Motor neuron (in vitro differentiated cells): ENCODE data around the gene PRKN. TPM values are rescaled to one million over a fixed set of nuclear protein-coding genes. Genes with fewer than 3 reads are reported as not detected.

ENCODE experiments used
- ATAC-seq, 8 experiments: fragments of 200-7000 bp; cut with Tn5 transposase; replicated peaks in 6 of 8; 2 replicates each; pipeline ENCODE4 v1.8.0; 2021; ENCODE audit warnings: mild to moderate bottlenecking in 8 of 8, moderate library complexity in 8 of 8
- H3K27ac ChIP-seq, 2 donors: fragments of 250-450 bp; sonication (Bioruptor Pico); 2 replicates each; pipeline ENCODE4 v1.9.0; 2021; ENCODE audit warnings: antibody characterized with exemption in 2 of 2, mild to moderate bottlenecking in 2 of 2, moderate library complexity in 1 of 2
- H3K4me1 ChIP-seq, 2 donors: fragments of 250-450 bp; sonication (Bioruptor Pico); replicated peaks in 1 of 2; 2 replicates each; pipeline ENCODE4 v1.6.1; 2021; ENCODE audit warnings: antibody characterized with exemption in 2 of 2, mild to moderate bottlenecking in 2 of 2, moderate library complexity in 1 of 2
- H3K4me3 ChIP-seq, 5 donors: fragments of 250-450 bp; sonication (Bioruptor Pico); 2 replicates each; pipeline ENCODE4 v1.9.0; 2021; ENCODE audit warnings: antibody characterized with exemption in 5 of 5, mild to moderate bottlenecking in 5 of 5, moderate library complexity in 4 of 5
- WGBS, 10 experiments: fragments of 450-650 bp; shearing (Covaris generic); methylation state at CpG; one replicate each; pipeline ENCODE4 v1.0.0; 2022; 5-methylcytosine and 5-hydroxymethylcytosine counted together
- in situ Hi-C, 9 experiments: fragments of 400-800 bp; cut with MboI; loops; one replicate each; pipeline ENCODE4 v1.15.0; 2021; ENCODE audit warnings: low sequenced_read_pairs in 9 of 9, low pct_unique_long_range_greater_than_20kb in 2 of 9; ENCODE audit not compliant: unreplicated experiment in 9 of 9
- total RNA-seq, 8 experiments: library from RNA; unstranded; fragments of 300-600 nt; gene quantifications; 2 replicates each; pipeline versions ENCODE4 v1.2.3 to v1.2.4, GENCODE V29; 2022

Gene PRKN
- total RNA-seq, 8 experiments from 2014 or later, result 0.71 to 8.1 (median 2.9) TPM

DNA sequence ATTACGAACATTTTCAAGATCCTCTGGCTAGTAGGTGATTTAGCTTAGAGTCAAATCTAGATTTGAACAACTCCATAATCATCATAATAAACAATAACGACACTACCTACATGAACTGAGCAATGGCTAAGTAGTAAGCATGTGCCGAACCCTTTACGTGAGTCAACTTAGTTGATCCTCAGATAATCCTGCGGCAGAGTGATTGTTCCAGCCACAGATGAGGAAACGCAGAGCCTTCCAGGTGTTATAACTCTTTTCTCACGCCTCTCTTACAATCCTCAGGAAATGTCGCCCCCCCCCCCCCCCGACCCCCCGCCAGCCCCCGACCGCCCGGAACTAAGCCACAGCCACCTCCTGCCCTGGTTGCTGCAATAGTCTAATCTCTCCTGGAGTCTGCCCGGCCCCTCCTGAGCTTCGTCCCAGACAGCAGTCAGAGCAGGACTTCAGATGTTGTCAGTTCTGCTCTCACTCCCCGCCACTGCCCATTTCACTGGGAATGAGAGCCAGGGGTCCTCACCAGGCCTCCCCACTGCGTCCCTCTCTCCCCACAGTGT is 1312.2 kb downstream of the PRKN start:
- 90 to 100% (median 97%) methylated on average over 2 to 8 of the region's 17 CpGs; no CpG with 5 or more reads in 6 of the 10 experiments for WGBS, 10 experiments
- Histone ChIP-seq H3K4me3 (no peak overlapping the region), H3K27ac (no peak overlapping the region), H3K4me1 (peaks cover 18 to 20% of the 10 kb centered on the region in 2 donors)
- in situ Hi-C loops, result loop anchor here in 3 of 9 experiments (25.0 kb wide), 2 partner anchors 272 to 1997 kb away; partner anchors contain the start of gene QKI (in 1 of the 3)
- no peak for ATAC-seq

DNA sequence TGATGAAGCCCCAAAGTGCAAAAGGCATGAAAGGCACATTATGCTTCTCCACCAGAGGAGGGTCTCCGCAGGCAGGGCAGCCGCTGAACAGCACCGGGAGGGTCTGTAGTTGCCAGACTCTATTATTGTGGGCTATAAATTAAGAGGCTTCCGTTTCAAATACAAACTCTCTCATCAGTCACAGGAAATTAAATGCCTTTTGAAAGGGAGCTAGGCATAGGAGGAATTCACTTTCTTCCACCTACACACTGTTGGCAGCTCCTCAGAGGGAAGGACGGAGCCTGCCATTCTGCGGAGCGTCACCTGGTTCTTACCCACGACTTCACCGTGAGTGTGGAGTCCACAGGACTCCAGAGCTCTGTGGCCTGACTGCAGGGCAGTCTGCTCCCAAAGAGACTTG is 1312.9 kb downstream of the PRKN start:
- in situ Hi-C loops, result loop anchor here in 3 of 9 experiments (25.0 kb wide), 2 partner anchors 273 to 1998 kb away; partner anchors contain the start of gene QKI (in 1 of the 3)
- 16 to 90% (median 55%) methylated on average over 3 to 9 of the region's 9 CpGs; no CpG with 5 or more reads in 4 of the 10 experiments for WGBS, 10 experiments
- Histone ChIP-seq H3K4me3 (no peak overlapping the region), H3K27ac (no peak overlapping the region), H3K4me1 (peaks cover 20% of the 10 kb centered on the region in 2 donors)
- peak in 5 of 8 experiments; percentile 43 to 60 (median 53) for ATAC-seq

DNA sequence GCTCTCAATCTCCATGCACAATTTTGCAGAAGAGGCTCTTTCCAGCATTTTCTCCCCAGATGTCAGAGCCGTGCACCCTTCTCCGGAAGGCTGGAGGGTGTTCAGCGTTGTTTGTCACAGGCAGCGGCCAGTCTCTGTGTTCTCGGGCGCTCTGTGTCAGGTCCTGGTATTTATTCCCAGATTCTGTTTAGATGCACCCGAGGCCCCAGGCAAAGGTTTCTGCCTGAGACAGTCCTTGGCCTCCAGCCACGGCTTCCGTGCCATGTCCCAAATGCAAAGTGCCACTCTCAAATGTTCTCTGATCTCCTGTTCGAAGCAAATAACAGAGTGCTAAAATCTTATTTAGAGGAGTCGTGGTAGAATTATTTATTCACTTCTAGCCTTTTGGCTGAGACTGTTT is 1313.4 kb downstream of the PRKN start:
- in situ Hi-C loops, result loop anchor here in 3 of 9 experiments (25.0 kb wide), 2 partner anchors 273 to 1998 kb away; partner anchors contain the start of gene QKI (in 1 of the 3)
- peak in 1 of 8 experiments; percentile 17 for ATAC-seq
- H3K4me3 ChIP-seq, result no peak overlapping the region

DNA sequence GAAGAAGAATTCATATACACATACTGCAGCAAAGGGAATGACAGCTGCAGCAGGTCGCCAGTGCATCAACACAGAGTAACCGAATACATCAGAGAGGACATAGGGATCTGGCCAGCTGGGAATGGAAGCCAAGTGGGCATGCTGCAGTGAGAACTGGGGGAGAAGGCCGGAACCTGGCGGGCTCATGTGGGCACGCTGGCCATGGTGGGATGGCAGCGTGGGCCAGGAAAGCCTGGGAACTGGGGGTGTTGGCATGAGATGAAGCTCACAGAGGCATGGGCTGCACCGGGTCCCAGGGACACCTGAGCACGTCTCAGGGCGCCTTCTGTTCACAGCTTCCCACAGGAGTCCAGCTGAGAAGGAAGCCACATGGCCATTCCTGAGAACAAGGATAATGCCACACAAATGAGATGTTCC is 1314.2 kb downstream of the PRKN start:
- no peak overlapping the region for H3K27ac ChIP-seq
- peaks cover 16 to 22% of the 10 kb centered on the region in 2 donors for H3K4me1 ChIP-seq
- in situ Hi-C loops, result loop anchor here in 3 of 9 experiments (25.0 kb wide), 2 partner anchors 274 to 1999 kb away; partner anchors contain the start of gene QKI (in 1 of the 3)
- no peak for ATAC-seq
- H3K4me3 ChIP-seq, result no peak overlapping the region
- WGBS, 10 experiments, result 87 to 100% (median 98%) methylated on average over 3 to 7 of the region's 9 CpGs; no CpG with 5 or more reads in 6 of the 10 experiments

More for the DNA sequence above, 1313.4 kb downstream of the PRKN start:
- 10 to 94% (median 87%) methylated on average over 2 to 10 of the region's 11 CpGs; no CpG with 5 or more reads in 1 of the 10 experiments for WGBS, 10 experiments
- Histone ChIP-seq H3K27ac (no peak overlapping the region), H3K4me1 (peaks cover 20 to 25% of the 10 kb centered on the region in 2 donors)

DNA sequence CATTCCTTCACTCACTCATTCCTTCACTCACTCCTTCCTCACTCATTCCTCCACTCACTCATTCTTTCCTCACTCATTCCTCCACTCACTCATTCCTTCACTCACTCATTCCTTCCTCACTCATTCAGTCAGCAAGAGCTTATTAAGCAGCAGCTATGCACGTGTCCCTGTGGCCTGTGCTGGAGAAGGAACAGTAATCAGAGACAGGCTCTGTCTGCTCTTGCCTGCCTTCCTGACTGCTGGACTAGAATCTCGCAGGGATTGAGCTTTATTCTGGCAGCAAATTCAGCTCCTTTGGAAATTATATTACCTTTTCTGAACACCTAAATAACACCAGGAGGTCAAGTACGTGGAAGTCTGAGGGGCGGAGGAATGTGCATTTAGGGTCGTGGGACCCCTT is 1314.8 kb downstream of the PRKN start:
- Histone ChIP-seq H3K4me1 (peaks cover 18 to 24% of the 10 kb centered on the region in 2 donors), H3K4me3 (no peak overlapping the region), H3K27ac (no peak overlapping the region)
- WGBS, 10 experiments, result 27 to 98% (median 80%) methylated on average over 1 to 5 of the region's 5 CpGs
- in situ Hi-C loops, result loop anchor here in 3 of 9 experiments (25.0 kb wide), 2 partner anchors 275 to 2000 kb away; partner anchors contain the start of gene QKI (in 1 of the 3)
- ATAC-seq, result no peak

DNA sequence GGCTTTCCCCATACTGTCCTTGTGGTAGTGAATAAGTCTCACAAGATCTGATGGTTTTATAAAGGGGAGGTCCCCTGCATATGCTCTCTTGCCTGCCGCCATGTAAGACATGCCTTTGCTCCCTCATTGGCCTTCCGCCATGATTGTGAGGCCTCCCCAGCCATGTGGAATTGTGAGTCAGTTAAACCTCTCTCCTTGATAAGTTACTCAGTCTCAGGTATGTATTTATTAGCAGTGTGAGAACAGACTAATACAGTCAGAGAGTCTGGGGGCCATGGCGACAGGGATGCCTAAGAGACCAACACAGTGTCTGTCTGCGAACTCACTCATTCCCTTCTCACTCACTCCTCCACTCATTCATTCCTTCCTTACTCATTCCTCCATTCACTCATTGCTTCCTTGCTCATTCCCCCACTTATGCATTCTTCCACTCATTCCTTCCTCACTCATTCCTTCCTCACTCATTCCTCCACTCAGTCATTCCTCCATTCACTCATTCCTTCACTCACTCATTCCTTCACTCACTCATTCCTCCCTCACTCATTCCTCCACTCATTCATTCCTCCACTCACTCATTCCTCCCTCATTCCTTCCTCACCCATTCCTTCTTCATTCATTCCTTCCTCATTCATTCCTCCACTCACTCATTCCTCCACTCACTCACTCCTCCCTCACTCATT is 1316.2 kb downstream of the PRKN start:
- in situ Hi-C loops, result loop anchor here in 3 of 9 experiments (25.0 kb wide), 2 partner anchors 276 to 2001 kb away; partner anchors contain the start of gene QKI (in 1 of the 3)
- Histone ChIP-seq H3K27ac (no peak overlapping the region), H3K4me3 (no peak overlapping the region), H3K4me1 (peaks cover 24 to 37% of the 10 kb centered on the region in 2 donors)
- WGBS, 10 experiments, result 90 to 100% (median 96%) methylated on average over 1 to 4 of the region's 4 CpGs
- no peak for ATAC-seq

DNA sequence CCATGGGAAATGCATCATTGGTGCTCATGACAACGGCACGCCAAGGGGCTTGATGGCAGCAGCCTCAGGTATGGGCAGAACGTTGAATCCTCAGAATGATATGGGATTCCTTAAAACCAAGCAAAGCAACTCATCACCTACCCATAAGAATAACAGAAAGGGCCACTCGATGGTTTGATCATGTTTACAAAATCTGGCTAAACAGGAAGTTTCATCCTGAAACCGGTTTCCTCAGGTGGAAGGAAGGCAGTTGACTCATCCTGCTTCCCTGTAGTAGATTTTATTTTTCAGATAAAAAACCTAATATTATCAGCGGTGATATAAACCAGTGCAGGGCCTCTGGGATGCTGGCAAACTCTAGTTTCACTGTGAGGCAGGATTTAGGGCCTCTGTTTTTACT is 1316.8 kb downstream of the PRKN start:
- no peak overlapping the region for H3K4me3 ChIP-seq
- in situ Hi-C loops, result loop anchor here in 3 of 9 experiments (25.0 kb wide), 2 partner anchors 277 to 2002 kb away; partner anchors contain the start of gene QKI (in 1 of the 3)
- no peak overlapping the region for H3K27ac ChIP-seq
- 71 to 100% (median 93%) methylated on average over 1 to 5 of the region's 6 CpGs; no CpG with 5 or more reads in 2 of the 10 experiments for WGBS, 10 experiments
- peaks cover 24 to 39% of the 10 kb centered on the region in 2 donors for H3K4me1 ChIP-seq
- ATAC-seq, result no peak

DNA sequence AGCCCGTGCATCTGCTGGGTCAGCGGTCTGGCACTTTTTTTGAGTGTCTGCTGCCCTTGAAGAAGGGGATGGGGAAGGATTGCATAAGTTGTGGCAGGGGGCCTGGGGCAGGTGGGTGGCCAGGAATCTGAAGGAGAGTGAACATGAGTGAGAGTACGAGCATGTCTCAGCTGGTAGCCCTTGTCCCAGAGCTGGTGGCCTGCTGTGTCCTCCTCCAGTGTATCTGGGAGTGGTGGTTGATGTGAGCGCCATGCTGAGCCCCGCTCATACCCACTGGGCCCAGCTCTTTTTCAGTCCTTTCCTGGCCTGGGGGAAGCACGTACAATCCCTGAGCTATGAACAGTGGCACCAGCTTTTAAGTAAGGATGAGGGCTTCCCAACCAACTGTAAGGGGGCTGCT is 1317.5 kb downstream of the PRKN start:
- H3K4me1 ChIP-seq, result peaks cover 22 to 37% of the 10 kb centered on the region in 2 donors
- ATAC-seq, result no peak
- WGBS, 10 experiments, result 70 to 100% (median 86%) methylated on average over 2 to 5 of the region's 6 CpGs; no CpG with 5 or more reads in 4 of the 10 experiments
- H3K4me3 ChIP-seq, result no peak overlapping the region
- H3K27ac ChIP-seq, result no peak overlapping the region
- in situ Hi-C loops, result loop anchor here in 3 of 9 experiments (25.0 kb wide), 2 partner anchors 277 to 2002 kb away; partner anchors contain the start of gene QKI (in 1 of the 3)

DNA sequence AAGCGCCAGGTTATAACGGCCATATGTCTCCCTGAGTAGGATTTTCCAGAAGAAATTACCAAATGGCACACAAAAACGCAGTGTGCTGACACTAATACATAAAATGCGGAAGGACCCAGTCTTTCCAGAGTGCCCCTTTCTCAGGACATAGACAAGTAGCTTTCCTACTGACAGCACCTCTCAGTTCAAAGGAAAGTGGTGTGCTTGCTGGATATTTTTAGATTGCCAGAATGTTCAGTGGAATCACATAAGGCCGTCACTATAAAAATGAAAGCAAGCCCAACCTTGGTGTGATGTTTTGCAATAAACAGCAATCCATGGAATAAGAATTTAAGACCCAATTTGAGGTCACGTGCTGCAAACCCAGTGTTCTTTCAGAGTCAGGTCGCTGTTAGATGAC is 1318.2 kb downstream of the PRKN start:
- no peak overlapping the region for H3K27ac ChIP-seq
- H3K4me1 ChIP-seq, result peaks cover 15 to 30% of the 10 kb centered on the region in 2 donors
- H3K4me3 ChIP-seq, result no peak overlapping the region
- 0 to 100% (median 93%) methylated on average over 1 to 7 of the region's 7 CpGs; no CpG with 5 or more reads in 2 of the 10 experiments for WGBS, 10 experiments
- in situ Hi-C loops, result loop anchor here in 3 of 9 experiments (25.0 kb wide), 2 partner anchors 278 to 2003 kb away; partner anchors contain the start of gene QKI (in 1 of the 3)
- no peak for ATAC-seq

DNA sequence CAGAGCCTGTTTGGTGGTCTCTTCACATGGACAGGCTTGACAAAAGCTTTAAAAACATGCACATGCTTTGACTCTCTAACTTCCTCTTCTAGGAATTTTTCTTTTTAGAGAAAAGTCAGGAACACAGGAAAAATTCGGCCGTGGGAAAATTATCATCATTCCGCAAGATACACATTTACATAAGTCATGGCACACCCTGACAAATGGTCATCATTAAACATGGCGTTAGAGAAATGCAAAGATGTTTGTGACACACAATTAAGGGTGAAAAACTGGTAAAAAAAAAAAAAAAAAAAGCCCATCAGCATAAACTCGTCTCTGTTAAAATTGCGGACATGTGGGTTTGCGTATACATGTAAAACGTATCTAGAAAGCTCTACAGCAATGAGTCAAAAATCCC is 1319.5 kb downstream of the PRKN start:
- ATAC-seq, result peak in 2 of 8 experiments; percentile 61 to 62
- Histone ChIP-seq H3K27ac (no peak overlapping the region), H3K4me3 (no peak overlapping the region), H3K4me1 (peaks cover 10 to 27% of the 10 kb centered on the region in 2 donors)
- in situ Hi-C loops, result loop anchor here in 3 of 9 experiments (25.0 kb wide), 2 partner anchors 279 to 2004 kb away; partner anchors contain the start of gene QKI (in 1 of the 3)
- WGBS, 10 experiments, result 10 to 100% (median 87%) methylated on average over 4 to 8 of the region's 8 CpGs; no CpG with 5 or more reads in 1 of the 10 experiments

DNA sequence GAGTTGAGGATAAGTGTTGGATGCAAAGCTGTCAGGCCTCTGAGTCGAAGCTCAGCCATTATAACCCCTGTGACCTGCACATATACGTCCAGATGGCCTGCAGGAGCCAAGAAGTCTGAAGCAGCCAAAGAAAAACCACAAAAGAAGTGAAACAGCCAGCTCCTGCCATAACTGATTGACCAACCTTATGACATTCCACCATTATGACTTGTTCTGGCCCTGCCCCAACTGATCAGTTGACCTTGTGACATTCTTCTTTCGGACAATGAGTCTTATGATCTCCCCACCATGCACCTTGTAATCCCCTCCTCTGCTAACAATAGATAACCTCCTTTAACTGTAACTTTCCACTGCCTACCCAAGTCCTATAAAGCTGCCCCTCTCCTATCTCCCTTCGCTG is 1320.0 kb downstream of the PRKN start:
- WGBS, 10 experiments, result 20 to 100% (median 58%) methylated on average over 1 to 3 of the region's 4 CpGs; no CpG with 5 or more reads in 2 of the 10 experiments
- peak in 2 of 8 experiments; percentile 6 to 8 for ATAC-seq
- H3K4me3 ChIP-seq, result no peak overlapping the region
- in situ Hi-C loops, result loop anchor here in 3 of 9 experiments (25.0 kb wide), 2 partner anchors 280 to 2005 kb away; partner anchors contain the start of gene QKI (in 1 of the 3)
- H3K27ac ChIP-seq, result peak overlapping the region in 1 of 2 donors; percentile 38
- peaks cover 10 to 27% of the 10 kb centered on the region in 2 donors for H3K4me1 ChIP-seq

DNA sequence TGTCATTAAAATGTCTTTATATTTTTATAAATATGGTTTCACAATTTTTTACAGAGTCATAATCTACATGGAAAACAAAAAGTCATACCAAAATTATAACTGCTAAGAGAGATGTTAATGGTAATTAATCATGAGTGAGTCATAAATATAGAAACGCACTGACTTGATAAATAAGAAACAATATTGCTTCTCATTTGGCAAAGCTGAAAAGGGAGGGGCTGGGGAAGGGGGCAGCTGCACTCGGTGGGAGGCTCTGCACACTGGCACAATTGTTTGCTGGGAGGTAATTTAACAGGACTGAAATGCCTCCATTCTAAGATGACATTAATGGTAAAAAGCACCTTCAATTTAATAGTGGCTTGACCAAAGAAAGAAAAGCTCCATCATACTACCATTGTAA is 1320.5 kb downstream of the PRKN start:
- in situ Hi-C loops, result loop anchor here in 3 of 9 experiments (25.0 kb wide), 2 partner anchors 280 to 2005 kb away; partner anchors contain the start of gene QKI (in 1 of the 3)
- peaks cover 10 to 27% of the 10 kb centered on the region in 2 donors for H3K4me1 ChIP-seq
- peak overlapping the region in 1 of 2 donors; percentile 38 for H3K27ac ChIP-seq
- peak in 2 of 8 experiments; percentile 7 to 10 for ATAC-seq
- H3K4me3 ChIP-seq, result no peak overlapping the region
- WGBS, 10 experiments, result 0 to 100% (median 26%) methylated on average over 1 to 2 of the region's 2 CpGs; no CpG with 5 or more reads in 2 of the 10 experiments
